ENCODE measurements around the gene HUWE1.

- TF ChIP-seq GATA1 (IDR thresholded peaks at IDR 0.05; ENCODE audit: low read depth, low read length) (no peak), POLR2A (IDR thresholded peaks at IDR 0.05; ENCODE audit: low read length) (no peak)
Observed at GRCh38 chrX:53571494-53571893, 115.0 kb downstream of the HUWE1 start.
